ENCODE results near the gene PAFAH1B1.

- TF ChIP-seq CTCF (conservative IDR thresholded peaks at IDR 0.05; ENCODE audit: low read depth, low read length) (no peak), EZH2 (IDR thresholded peaks at IDR 0.05; ENCODE audit: low read length, unreplicated experiment) (no peak)
These were observed 21.7 kb upstream of the PAFAH1B1 start for GRCh38 chr17:2571523-2572303.

Data from PC-3 (cell line).